GM10847 (cell line): ENCODE results near the gene ITGA1.

Experiments
- POLR2A ChIP-seq: IDR thresholded peaks from 2 replicates; pipeline ENCODE4 v1.6.1; 2011; ENCODE audit not compliant: insufficient read length; ENCODE audit errors: extremely low read depth

Gene ITGA1

GRCh38 chr5:52888363-52888762, 100.6 kb downstream of the ITGA1 start:
- no peak for TF ChIP-seq POLR2A

DNA sequence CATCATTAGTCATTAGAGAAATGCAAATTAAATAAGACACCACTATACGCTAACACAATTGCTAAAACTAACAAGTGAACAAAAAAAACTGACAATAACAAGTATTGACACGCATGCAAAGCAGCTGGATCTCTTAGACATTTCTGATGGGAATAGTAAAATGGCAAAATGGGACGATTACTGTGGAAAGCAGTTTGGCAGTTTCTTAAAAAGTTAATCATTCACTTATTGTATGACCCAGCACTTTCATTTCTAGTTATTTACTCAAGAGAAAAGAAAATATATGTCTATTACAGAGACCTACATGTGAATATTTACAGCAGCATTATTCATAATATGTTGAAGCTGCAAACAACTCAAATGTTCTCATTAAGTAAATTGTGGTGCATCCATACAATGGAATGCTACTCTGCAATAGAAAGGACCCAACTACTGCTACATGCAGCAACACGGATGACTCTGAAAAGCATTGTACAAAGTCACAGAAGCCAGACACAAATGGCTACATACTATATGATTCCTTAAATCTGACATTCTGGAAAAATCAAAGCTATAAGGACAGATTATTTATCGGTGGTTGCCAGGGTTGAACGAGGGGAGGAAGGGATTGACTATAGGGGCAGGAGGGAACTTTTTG, 104.6 kb downstream of the ITGA1 start:
- TF ChIP-seq POLR2A: no peak

DNA sequence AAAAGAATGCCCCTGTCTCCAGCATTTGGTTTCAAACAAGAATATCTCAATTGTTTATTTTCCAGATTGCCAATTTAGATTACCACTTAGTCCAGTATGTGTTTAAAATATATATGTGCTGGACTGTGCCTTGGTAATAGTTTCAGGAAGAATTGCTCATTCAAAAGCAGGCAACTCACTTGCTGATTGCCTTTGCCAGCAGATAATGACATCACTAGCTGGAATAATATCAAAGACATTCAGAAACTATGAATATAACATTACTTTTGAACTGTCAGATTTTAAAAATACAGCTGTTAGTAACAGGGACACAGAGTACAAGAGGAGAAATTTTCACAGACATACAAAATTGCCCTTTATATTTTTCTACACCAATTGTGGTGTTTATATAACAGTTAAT, 105.4 kb downstream of the ITGA1 start:
- TF ChIP-seq POLR2A: no peak

DNA sequence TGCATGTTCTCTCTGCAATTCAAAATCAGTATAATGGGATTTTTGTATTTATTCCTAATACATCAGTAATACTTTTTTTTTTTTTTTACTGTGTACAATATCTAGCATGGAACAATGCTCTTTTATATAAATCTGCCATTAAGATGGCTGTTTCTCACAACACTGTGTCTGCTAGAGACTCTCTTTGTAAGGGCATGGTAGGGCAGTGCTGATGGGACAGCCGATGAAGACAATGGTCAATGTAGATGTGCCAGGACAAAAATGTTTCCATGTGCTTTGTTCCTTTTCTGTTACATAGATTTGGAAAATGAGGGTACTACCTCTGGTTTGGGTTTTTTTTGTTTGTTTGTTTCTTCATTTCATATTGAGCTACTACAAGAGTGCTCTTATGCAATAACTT, 106.1 kb downstream of the ITGA1 start:
- no peak for TF ChIP-seq POLR2A

DNA sequence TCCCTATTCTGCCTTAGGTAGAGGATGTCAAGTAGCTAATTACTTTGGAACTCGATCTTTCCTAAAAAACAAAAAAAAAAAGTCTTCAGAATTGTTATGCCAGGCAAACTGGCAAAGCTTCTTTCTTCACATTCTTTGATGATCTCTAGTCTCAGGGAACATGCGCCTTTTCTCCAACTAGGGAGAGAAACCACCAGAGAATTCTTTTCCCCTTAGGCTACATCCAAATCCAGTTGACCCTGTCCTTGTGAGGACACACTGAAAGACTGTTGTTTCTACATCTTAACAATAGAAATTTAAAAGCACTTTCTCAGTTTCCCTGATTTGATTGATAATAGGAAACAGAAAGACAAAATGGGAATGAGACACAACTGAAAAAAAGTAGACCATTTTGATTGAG, 106.7 kb downstream of the ITGA1 start:
- TF ChIP-seq POLR2A: no peak

DNA sequence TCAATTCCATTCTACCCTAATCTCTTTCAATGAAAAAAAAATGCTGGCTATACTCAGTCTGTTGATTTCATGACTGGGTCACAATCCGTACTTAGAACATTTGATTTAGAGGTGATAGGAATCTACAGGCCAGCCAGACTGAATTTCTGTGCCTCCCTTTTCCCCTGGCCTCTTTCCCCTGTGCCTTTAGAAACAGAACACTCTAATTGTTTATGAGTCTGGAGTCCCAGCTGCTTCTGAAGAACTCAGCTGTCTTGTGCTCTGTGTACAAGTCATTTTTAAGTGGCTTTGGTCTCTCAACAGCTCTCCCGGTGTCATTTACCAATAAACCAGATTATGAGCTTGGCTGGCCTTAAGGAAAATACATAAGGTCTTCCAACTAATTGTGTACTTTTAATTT, 107.4 kb downstream of the ITGA1 start:
- no peak for TF ChIP-seq POLR2A

DNA sequence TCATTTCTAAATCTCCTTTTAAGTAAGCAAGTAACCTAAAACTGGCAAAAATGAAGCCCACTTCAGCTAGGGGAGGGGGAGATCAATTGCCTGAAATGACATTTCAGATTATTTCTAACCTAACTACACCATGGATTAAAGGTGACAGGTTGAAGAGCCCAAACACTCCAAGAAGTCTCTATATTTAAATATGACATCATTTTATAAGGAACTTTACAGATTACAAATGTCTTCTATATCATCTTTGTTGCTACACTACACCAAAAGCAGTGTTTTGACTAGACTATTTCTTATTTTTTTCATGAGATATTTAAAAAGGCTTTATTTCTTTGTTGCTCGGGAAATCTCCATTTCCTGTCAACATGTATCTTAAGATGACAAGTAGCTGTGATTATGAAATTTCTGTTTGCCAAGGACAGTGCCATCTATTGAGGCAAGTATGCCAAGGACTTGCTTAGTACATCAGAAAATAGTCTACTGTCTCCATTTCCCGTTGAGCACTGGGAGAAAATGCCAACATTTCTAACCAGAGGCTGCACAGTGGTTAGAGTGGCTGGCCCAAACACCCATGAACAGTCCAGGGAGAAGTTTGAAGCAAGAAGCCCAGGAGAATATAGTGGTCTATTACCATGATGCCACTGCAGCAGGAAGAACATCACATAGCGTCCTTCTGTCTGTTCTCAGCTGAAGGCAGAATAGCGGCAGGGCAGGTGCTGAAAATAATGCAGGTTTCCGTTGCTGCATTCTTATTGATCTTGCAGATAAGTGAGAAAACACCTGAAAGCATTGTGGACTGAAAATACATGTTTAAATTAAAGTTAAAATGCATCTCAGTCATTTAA, 108.1 kb downstream of the ITGA1 start:
- no peak for TF ChIP-seq POLR2A

DNA sequence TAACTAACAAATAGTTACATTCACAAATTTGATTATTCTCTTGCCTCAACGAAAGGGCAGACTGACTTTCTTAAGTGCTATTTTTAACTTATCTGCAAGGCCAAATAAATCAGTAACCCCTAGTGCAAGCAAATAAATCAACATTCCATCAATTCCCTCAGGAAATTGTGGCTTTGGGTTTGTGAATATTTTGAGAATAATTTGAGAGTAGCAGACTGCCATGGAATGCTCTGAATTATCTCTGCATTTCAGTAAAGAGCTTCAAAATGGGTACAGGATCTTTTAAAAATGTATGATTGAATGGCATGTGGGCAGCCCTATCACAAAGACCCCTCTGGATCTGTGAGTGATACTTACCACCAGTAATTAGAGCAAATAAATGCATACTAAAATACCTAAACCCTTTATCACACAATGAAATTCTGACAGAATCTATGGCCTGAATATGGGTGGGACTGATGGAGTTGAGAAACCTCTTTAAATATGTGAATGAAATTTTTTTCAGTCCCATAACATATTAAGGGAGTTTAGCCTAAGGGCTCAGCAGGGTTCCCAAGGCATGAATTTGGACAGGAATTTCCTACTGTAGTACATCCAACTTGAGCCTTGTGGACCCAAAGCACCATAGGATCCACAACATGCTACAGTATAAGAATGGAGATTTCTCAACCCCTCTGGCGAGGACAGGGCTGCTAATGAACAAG, 109.0 kb downstream of the ITGA1 start:
- no peak for TF ChIP-seq POLR2A

- TF ChIP-seq POLR2A: no peak
These were observed 109.5 kb downstream of the ITGA1 start for GRCh38 chr5:52897238-52897614.

DNA sequence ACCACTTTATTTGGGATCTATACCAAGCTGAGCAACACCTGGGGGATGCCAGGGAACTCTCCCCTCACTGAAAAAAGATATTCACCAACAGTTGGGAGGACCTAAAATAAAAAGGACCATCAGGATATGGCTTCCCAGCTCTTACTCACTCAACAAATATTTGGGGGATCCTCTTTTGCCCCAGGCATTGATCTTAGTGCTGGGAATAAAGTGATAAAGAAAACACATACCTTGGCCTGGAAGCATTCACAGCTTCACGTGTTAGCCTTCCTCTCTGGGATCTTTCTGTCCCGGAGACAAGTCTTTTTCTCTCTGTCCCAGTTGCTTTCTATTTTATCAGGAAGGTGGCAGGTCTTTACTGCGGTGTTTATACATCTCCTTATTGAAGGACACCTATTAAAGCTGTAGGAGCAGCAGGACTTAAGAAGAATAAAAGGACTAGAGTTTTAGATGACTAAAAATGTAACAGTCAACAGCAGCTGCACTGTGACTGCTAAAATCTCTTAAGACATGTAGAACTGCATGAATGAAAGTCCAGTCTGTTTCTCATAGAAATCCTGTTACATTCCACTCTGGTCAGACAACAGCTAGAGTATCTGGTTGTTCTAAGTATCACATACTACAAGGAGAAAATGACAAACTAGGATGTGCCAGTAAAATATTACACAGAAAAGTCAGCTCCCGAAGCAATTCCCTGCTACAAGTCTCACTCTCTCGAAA, 111.4 kb downstream of the ITGA1 start:
- no peak for TF ChIP-seq POLR2A

DNA sequence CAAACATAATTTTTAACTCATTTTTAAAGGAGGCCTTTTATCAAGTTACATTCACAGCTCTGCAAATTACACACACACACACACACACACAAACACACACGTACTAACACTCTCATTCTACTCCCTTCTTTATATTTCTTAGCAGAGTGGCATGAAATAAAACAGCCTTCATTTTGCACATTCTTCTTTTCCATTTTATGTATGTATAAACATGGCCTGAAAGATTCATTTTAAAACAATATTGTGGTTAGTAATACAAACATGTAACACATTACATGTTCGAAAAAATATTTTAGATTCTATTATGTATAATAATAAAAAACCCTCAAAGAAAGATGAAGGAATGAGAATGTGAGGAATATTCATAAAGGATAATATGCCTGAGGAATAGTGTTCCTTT, 115.4 kb downstream of the ITGA1 start:
- TF ChIP-seq POLR2A: no peak

- TF ChIP-seq POLR2A: no peak
These were observed 118.6 kb downstream of the ITGA1 start for GRCh38 chr5:52906343-52906742.

DNA sequence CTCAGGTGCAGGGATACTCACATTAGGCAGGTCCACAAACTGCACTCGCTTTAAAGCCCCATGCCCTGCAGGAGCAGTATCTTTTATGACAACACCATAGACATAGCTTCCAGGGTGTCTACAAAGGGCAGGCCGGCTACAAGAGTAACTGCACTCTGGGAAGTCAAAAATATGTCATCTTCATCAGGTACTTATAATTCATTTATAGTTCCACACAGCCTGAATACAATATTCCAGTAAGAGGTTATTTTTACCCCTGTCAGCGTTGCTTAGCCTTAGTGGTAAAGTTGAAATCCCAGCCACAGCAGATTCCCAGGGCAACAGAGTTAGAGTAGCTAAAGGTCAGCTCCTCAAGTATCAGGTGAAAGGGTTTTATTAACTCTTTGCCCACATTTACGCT, 119.1 kb downstream of the ITGA1 start:
- TF ChIP-seq POLR2A: no peak

GRCh38 chr5:52909192-52909591, 121.5 kb downstream of the ITGA1 start:
- no peak for TF ChIP-seq POLR2A

DNA sequence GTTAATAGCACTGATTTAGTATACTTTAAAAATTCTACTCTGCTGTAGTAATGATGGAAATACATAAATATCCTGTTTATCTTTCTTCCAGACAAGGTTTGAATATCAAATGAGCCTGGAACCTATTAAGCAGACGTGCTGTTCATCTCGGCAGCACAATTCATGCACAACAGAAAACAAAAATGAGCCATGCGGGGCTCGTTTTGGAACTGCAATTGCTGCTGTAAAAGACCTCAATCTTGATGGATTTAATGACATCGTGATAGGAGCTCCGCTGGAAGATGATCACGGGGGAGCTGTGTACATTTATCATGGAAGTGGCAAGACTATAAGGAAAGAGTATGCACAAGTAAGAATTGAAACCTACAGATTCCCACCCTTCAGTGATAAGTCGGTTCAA, 122.4 kb downstream of the ITGA1 start:
- no peak for TF ChIP-seq POLR2A
